Activated CD8-positive, alpha-beta memory T cell treated with anti-CD3 and anti-CD28 coated beads, Interleukin-2, amount 50 U/mL, for 24 hours (primary cell): Measurements from ENCODE around the gene TRIM56.
"Not testable (repeated sequence)": the region's sequence is repeated elsewhere in the genome, so short reads cannot be mapped to it uniquely, and the experiment has no call there.

Experiments
- DNase-seq: peaks from one replicate; pipeline ENCODE4 v3.0.0-alpha.2; 2020; ENCODE audit errors: extremely low read depth

TRIM56 gene

GRCh38 chr7:101085162-101085964, at the start of gene TRIM56:
TSS of gene TRIM56 (plus strand) at chr7:101085481. CDS start at chr7:101087313, 1,832 bp downstream.
- peak; percentile 36 for DNase-seq

GRCh38 chr7:101035941-101036340, 49.3 kb upstream of the TRIM56 start:
- DNase-seq = no peak

GRCh38 chr7:101041283-101041682, 44.0 kb upstream of the TRIM56 start:
- not testable (repeated sequence) for DNase-seq

- DNase-seq = peak; percentile 4
Observed at GRCh38 chr7:101058355-101058754, 26.9 kb upstream of the TRIM56 start.

- DNase-seq = no peak
Observed at GRCh38 chr7:101059620-101059942, 25.7 kb upstream of the TRIM56 start.

- DNase-seq = no peak
Observed at GRCh38 chr7:101060992-101061391, 24.3 kb upstream of the TRIM56 start.

GRCh38 chr7:101064176-101064550, 21.1 kb upstream of the TRIM56 start:
- DNase-seq = not testable (repeated sequence)

GRCh38 chr7:101065162-101065561, 20.1 kb upstream of the TRIM56 start:
- DNase-seq = not testable (repeated sequence)

- DNase-seq = no peak
Observed at GRCh38 chr7:101066141-101066832, 19.0 kb upstream of the TRIM56 start.

GRCh38 chr7:101066833-101067177, 18.5 kb upstream of the TRIM56 start:
- DNase-seq = no peak

- DNase-seq = no peak
Observed at GRCh38 chr7:101068401-101068800, 16.9 kb upstream of the TRIM56 start.

- not testable (repeated sequence) for DNase-seq
Observed at GRCh38 chr7:101071362-101072104, 13.7 kb upstream of the TRIM56 start.

GRCh38 chr7:101075646-101076045, 9.6 kb upstream of the TRIM56 start:
- no peak for DNase-seq

GRCh38 chr7:101076183-101076582, 9.1 kb upstream of the TRIM56 start:
- DNase-seq = not testable (repeated sequence)

GRCh38 chr7:101077303-101078086, 7.8 kb upstream of the TRIM56 start:
- peak; percentile 67 for DNase-seq

- DNase-seq = no peak
Observed at GRCh38 chr7:101081432-101081831, 3.8 kb upstream of the TRIM56 start.

GRCh38 chr7:101084865-101085161, 468 bp upstream of the TRIM56 start:
- DNase-seq = no peak

GRCh38 chr7:101087334-101088068, 2.2 kb downstream of the TRIM56 start:
- no peak for DNase-seq

GRCh38 chr7:101088069-101088425, 2.8 kb downstream of the TRIM56 start:
- DNase-seq = no peak

- no peak for DNase-seq
Observed at GRCh38 chr7:101088858-101089529, 3.7 kb downstream of the TRIM56 start.

- no peak for DNase-seq
Observed at GRCh38 chr7:101089876-101090275, 4.6 kb downstream of the TRIM56 start.
